ENCODE data around the gene CLCN7.

- TF ChIP-seq, protein P1, sequence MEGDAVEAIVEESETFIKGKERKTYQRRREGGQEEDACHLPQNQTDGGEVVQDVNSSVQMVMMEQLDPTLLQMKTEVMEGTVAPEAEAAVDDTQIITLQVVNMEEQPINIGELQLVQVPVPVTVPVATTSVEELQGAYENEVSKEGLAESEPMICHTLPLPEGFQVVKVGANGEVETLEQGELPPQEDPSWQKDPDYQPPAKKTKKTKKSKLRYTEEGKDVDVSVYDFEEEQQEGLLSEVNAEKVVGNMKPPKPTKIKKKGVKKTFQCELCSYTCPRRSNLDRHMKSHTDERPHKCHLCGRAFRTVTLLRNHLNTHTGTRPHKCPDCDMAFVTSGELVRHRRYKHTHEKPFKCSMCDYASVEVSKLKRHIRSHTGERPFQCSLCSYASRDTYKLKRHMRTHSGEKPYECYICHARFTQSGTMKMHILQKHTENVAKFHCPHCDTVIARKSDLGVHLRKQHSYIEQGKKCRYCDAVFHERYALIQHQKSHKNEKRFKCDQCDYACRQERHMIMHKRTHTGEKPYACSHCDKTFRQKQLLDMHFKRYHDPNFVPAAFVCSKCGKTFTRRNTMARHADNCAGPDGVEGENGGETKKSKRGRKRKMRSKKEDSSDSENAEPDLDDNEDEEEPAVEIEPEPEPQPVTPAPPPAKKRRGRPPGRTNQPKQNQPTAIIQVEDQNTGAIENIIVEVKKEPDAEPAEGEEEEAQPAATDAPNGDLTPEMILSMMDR (IDR thresholded peaks at IDR 0.05) = no peak
- TF ChIP-seq POLR2AphosphoS5 (IDR thresholded peaks at IDR 0.05) = no peak
- TF ChIP-seq EP300 (IDR thresholded peaks at IDR 0.05; ENCODE audit: low read depth) = no peak
- TF ChIP-seq POLR2A (IDR thresholded peaks at IDR 0.05) = no peak
Measured at GRCh38 chr16:1505912-1506311, 31.1 kb upstream of the CLCN7 start.
